AG04450 (cell line): ENCODE measurements around the gene ATP1B1. TPM values are rescaled to one million over a fixed set of nuclear protein-coding genes. Genes with fewer than 3 reads are reported as not detected.

Experiments used
- CTCF ChIA-PET: fragments of 300-600, 350-600 bp; formaldehyde crosslinking; extraction: SDS; loops from one replicate; lab custom pipeline; 2022; ENCODE audit warnings: antibody characterized with exemption, inconsistent platforms; lab: Charles Lee
- POLR2A ChIA-PET: fragments of 350-600 bp; formaldehyde crosslinking; extraction: SDS; loops from one replicate; lab custom pipeline; 2021; ENCODE audit warnings: antibody characterized with exemption, inconsistent platforms; lab: Yijun Ruan, JAX
- DNase-seq: peaks from one replicate; pipeline ENCODE4 v3.0.0-alpha.2; 2011; ENCODE audit warnings: low read depth, low spot score
- H3K27ac ChIP-seq: one replicate; pipeline ENCODE4 v1.5.1; 2012; ENCODE audit warnings: low read depth, low read length, control low read depth
- H3K27me3 ChIP-seq: one replicate; pipeline ENCODE4 v1.6.0; 2012; ENCODE audit warnings: low read length; ENCODE audit not compliant: control insufficient read depth, insufficient read depth
- H3K4me3 ChIP-seq: 2 replicates; pipeline ENCODE4 v1.5.1; 2011; ENCODE audit warnings: mild to moderate bottlenecking, low read depth, low read length, control low read depth
- H3K9me3 ChIP-seq: 2 replicates; pipeline ENCODE4 v1.5.1; 2012; ENCODE audit warnings: low read length; ENCODE audit not compliant: control insufficient read depth, insufficient read depth
- CTCF ChIP-seq: IDR thresholded peaks from 2 replicates; pipeline ENCODE4 v1.5.1; 2011; ENCODE audit warnings: low read depth, low read length, control low read depth, inconsistent platforms
- polyA plus RNA-seq: library from polyadenylated mRNA; depleted of rRNA; stranded (reverse); fragments of >200 nt; gene quantifications from 2 replicates; pipeline ENCODE4 v1.2.3, GENCODE V29; 2011

ATP1B1 gene
- polyA plus RNA-seq, 1 experiment: 25.0 TPM

- TF ChIP-seq CTCF: no peak
- DNase-seq: no peak
- no peak overlapping the region for H3K27ac ChIP-seq
- H3K4me3 ChIP-seq: no peak overlapping the region
- CTCF ChIA-PET: no interaction called here
- no peaks in the 10 kb centered on the region for H3K27me3 ChIP-seq
- POLR2A ChIA-PET: no interaction called here
- no peaks in the 10 kb centered on the region for H3K9me3 ChIP-seq
These were observed 42.2 kb downstream of the ATP1B1 start for GRCh38 chr1:169148472-169149252.

- no peak overlapping the region for H3K27ac ChIP-seq
- POLR2A ChIA-PET: no interaction called here
- H3K4me3 ChIP-seq: no peak overlapping the region
- H3K9me3 ChIP-seq: no peaks in the 10 kb centered on the region
- no peak for TF ChIP-seq CTCF
- CTCF ChIA-PET: interaction anchor here (0.6 kb wide), 1 partner anchor 219 kb away, joined by 4 read pairs; no protein-coding TSS in a partner anchor
- DNase-seq: no peak
- H3K27me3 ChIP-seq: no peaks in the 10 kb centered on the region
These were observed 43.2 kb downstream of the ATP1B1 start for GRCh38 chr1:169149555-169150286.

GRCh38 chr1:169150641-169151337 is 44.3 kb downstream of the ATP1B1 start:
- Histone ChIP-seq H3K9me3 (no peaks in the 10 kb centered on the region), H3K27me3 (no peaks in the 10 kb centered on the region), H3K27ac (no peak overlapping the region), H3K4me3 (no peak overlapping the region)
- CTCF ChIA-PET: interaction anchor here (0.6 kb wide), 1 partner anchor 218 kb away, joined by 4 read pairs; no protein-coding TSS in a partner anchor
- no peak for DNase-seq
- POLR2A ChIA-PET: no interaction called here
- TF ChIP-seq CTCF: no peak

GRCh38 chr1:169151338-169151837 is 44.9 kb downstream of the ATP1B1 start:
- ChIA-PET POLR2A (no interaction called here), CTCF (no interaction called here)
- no peak for TF ChIP-seq CTCF
- no peak for DNase-seq
- no peaks in the 10 kb centered on the region for H3K9me3 ChIP-seq
- no peak overlapping the region for H3K4me3 ChIP-seq
- no peak overlapping the region for H3K27ac ChIP-seq
- H3K27me3 ChIP-seq: no peaks in the 10 kb centered on the region
